HG03108 (cell line): ENCODE results near the gene ARHGEF28.

Experiments
- ATAC-seq: cut with Tn5 transposase; IDR thresholded peaks from one replicate; pipeline ENCODE4 v1.9.1; 2021; ENCODE audit warnings: moderate library complexity; ENCODE audit not compliant: unreplicated experiment

ARHGEF28 gene

DNA sequence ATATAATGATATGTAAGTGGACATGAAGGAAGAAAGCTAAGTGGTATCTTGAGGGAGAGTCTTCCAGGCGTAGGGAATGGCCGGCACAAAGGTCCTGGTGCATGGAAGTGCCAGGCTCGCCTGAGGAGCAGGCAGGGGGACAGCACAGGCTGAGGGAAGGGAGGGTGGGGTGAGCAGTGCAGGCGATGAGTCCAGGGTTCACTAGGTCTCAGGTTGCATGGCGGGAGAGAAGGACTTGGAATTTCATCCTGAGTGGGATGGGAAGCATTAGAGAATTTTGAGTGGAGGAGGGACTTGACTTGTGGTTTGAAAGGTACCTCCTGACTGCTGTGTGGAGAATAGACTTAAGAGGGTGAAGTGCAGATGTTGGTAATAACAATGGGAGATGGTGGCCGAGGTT, 268.9 kb downstream of the ARHGEF28 start:
- no peak for ATAC-seq

DNA sequence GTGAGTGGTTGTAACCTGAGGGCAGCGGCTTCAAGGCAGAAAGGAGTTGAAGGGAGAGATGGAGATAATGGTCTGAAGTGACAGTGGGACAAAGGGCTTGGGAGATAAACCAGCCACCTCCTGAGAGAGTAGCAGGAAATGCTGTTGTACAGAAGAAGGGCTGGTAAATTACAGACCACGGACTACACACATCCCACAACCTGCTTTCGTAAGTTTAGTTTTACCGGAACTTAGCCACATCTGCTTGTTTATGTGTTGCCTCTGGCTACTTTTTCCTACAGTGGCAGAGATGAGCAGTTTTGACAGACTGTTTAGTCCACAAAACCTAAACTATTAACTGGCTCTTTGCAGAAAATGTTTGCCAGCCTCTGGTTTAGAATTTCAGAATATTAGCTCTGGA, 269.5 kb downstream of the ARHGEF28 start:
- no peak for ATAC-seq

DNA sequence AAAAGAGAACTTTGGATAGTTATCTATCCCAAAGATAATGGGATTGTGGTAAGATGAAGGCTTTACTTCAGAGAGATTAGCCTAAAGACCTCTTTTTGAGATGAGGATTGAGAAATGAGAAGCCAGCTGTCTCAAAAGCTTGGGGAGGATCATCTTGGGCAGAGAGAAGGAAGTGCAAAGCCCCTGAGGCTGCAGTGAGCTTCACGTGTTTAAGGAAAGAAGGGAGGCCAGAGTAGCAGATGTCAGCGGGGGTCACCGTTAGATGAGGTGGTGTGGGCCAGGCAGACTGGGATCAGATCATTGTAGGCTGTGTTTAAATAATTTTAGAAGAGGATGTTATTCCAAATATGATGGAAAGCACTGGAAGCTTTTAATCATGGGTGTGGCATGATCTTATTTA, 270.1 kb downstream of the ARHGEF28 start:
- no peak for ATAC-seq

DNA sequence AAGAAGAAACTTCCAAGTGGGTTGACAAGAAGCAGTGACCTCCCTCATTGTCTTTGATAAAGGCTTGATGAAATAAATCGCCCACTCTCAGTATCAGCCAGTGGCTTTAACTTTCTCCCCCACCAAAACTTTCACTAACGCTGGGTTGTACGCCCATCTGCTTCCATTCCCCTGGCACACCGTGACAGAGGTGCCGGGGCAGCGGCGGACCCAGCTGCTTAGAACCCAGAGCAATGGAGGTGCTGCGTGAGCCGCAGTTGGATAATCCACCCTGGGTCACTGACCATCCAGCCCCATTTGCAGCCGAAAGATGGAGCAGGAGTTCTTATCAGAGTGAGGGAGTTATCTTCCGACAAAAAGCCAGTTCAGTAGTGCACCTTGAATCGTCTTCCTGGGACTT, 270.7 kb downstream of the ARHGEF28 start:
- ATAC-seq = no peak

DNA sequence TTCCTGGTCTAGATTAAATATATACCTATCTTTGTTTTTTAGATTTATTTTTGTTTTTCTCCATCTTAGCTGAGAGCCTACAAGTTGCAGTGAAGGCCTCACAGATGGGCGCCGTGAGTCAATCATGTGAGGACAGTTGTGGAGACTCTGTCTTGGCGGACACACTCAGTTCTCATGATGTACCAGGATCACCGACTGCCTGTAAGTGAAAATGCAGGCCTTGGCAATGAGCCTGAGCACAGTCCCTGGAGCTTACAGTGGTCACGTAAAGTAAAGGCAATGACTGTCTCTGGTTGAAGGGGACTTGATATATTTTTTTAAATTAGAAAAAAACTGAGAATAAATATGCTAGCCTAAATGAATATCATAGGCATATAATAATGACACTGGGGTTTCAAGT, 271.9 kb downstream of the ARHGEF28 start:
- ATAC-seq = no peak

DNA sequence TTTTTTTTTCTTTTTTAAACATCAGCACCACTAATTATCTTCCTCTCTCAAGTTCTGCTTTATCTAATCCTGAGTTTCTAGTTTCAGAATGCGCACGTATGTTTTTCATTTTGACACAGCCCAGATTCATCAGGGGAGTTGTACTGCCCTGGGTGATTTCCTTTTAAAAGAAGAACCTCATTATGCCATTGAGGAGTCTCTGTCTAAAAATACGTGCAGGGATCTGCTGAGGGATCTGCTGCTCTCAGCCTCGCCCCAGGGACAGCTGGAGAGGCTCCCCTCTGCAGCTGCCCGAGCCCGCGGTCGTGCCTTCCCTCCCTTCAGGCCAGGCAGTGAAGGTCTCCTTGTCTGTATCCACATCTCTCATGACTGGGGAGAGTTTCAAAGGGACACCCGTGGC, 273.1 kb downstream of the ARHGEF28 start:
- ATAC-seq = peak; percentile 85

DNA sequence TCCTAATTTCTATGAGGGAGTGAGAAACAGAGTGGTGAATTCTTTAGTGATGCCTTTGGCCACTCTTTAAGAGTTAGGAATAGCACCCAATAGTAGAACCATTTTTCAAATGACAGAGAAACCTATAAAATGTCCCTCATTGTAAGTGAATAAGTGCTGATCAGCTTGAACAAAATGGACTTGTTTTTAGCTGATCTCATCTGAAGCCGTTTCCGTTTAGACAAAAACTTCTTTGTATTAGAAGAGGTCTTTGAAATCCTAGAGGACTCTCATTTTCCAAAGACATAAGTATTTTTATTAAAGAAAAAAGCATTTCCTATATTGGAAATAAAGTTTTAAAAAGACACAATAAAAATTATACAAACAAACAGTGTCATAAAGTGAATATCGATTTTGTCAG, 273.9 kb downstream of the ARHGEF28 start:
- no peak for ATAC-seq

DNA sequence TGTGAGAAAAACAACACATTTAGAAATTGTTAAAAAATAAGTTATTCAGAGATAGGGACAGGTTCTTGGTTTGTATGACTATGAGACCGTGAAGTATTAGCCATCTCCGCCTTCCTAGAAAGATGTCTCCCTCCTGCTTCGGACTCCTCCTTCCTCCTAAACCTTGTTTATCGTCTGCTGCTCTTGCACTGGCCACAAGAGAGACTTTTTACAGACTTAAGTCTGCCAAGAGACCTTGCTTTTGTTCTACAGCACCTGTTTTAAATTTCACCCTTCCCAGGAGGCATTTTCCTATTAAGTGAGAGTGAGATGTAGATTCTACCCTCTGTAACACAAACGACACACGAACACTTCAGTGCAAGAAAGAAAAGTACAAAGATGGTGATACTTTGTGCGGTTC, 274.6 kb downstream of the ARHGEF28 start:
- ATAC-seq = no peak

DNA sequence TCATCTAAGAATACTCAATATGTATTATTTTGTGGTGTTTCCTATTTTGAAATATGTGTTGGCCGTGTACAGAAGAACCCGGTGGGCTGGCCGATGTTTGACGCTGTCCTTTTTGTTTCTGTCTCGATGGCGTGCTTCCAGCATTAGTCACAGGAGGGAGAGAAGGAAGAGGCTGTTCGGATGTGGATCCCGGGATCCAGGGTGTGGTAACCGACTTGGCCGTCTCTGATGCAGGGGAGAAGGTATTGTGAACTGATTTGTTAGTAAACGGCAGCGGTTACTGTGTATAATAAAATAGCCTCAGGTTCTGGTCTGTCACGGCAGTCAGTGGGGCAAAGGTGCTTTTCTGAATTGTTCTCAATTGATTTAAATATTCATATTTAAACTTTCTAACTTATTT, 275.0 kb downstream of the ARHGEF28 start:
- no peak for ATAC-seq

DNA sequence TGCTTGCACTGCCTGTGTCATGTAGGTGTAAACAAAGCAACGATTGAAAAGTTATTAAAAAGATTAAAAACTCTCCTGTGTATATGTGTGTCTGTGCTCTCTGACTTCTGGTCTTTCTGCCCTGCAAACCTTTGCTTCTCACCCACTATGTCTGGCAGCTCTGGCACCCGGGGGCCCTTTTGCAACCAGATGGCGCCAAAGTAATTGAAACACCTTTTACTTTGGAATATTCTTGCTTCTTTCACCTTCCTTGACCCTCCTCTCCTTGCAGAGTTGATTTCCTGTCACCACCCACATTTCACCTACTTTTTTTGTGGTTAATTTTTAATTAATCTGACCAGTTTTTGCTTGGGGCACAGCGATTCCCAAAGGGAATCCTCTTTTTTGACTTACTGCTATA, 275.5 kb downstream of the ARHGEF28 start:
- no peak for ATAC-seq

DNA sequence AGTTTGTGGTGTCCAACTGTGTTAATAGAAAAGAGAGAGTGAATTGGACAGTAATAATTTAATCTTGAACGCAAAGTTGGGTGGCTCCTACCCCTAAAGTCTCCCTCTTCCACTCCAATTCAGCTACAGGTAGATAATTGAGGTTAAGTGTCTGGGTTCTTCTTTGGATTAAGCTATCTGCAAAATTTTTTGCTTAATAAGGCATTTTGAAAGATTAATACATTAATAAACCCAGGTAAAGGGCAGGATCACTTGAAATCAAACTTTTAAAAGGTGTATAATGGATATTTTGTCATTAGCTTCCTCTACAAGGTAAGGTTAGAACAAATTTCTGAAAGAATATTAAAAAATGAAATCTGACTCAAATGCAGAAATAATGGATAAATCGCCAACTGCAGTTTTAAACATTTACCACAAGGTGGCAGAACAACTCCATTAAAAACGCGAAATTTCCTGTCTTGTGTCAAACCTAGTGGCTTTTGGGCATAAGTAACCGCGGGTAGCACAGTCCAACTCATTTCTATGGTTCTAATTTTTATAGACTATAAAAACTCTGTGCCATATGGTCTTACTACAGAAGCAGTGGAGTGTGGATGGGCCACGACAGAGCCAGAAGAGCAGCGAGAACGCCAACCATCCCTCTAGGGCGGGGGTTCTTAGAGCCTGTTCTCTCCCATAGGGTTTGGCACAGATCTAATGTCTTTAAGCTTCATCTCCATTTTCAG, 276.5 kb downstream of the ARHGEF28 start:
- no peak for ATAC-seq

DNA sequence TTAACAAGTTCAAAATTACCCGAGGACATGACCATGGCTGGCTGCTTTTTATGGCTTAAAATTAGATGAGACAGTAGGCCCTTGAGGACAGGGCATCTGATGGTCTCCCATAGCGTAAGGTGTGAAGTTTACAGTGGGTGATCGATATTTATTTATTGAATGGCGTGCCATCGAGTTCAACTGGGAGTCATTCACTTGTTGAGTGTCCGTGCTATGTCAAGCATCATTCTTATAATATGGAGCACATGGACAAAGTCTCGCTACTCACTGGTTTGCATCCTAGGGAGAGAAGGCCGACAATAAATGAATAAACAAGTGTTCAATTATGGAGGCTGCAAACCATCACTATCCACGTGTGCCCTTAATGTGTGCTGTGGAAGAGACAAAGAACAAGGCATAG, 277.2 kb downstream of the ARHGEF28 start:
- no peak for ATAC-seq

DNA sequence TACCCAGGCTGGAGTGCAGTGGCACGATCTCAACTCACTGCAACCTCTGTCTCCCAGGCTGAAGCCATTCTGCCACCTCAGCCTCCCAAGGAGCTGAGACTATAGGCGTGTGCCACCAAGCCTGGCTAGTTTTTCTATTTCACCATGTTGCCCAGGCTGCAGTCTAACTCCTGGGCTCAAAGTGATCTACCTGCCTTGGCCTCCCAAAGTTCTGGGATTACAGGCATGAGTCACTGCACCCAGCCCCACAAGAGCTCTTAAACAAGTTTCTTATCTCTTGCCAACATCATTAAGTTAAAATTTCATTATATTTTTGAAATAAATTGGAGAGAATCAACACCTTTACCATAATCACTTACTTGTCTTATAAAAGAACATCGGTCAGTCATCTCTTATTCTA, 280.3 kb downstream of the ARHGEF28 start:
- no peak for ATAC-seq

DNA sequence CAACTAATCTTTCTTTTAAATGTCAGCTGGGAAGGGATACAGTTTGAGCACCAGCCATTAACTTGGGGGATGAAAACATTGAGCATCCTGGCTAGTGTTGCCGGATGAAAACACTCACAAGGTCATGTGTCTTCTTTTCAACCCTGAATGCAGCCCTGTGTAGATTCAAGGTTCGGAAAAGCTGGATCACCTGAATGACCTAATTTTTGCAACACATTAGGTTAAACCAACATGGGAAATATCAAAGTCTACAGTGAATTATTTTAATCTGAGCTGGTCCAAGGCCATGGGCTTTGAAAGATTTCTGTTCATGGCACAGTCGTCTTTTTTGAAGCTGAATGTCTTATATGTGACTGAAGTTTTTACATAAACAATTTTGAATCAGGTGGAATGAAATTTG, 281.2 kb downstream of the ARHGEF28 start:
- no peak for ATAC-seq

DNA sequence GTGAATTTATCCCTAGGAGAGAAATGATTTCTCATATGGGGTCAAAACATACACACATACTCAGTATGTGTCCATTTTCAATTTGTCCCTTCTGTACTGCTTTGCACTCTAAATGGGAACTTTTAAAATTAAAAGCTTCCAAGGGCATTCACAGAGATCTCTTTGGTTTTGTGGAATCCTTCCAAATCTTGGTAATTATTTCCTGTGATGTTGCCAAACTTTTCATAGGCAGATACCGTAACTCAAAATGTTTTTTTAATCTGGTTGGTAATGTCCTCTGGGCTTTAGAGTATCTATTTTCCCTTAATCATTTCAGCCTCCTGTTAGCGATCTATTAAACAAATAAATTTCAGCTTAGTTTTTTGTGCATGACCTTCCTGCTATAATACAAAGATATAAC, 282.4 kb downstream of the ARHGEF28 start:
- no peak for ATAC-seq

DNA sequence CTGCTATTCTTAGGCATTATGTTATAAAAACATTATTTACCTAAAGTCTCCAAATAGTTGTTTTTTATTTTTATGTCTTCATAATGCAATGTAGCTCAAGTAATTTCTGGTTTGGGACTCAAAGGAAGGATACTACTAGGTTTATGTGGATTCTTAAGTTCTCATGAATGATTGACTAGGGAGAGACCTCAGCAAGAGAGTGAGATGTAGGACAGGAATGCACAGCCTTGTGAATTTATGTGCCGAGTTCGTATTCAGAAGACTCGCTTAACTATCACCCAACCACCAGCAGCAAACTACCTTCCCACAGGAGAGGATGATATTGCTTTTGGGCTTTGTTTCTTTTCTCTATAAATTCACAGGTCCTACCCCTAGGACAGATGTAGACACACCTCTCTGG, 282.9 kb downstream of the ARHGEF28 start:
- ATAC-seq = no peak

DNA sequence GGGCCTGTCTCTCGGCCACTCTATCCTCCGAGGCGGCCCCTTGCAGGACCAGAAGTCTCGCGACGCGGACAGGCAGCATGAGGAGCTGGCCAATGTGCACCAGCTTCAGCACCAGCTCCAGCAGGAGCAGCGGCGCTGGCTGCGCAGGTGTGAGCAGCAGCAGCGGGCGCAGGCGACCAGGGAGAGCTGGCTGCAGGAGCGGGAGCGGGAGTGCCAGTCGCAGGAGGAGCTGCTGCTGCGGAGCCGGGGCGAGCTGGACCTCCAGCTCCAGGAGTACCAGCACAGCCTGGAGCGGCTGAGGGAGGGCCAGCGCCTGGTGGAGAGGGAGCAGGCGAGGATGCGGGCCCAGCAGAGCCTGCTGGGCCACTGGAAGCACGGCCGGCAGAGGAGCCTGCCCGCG, 283.5 kb downstream of the ARHGEF28 start:
- ATAC-seq = no peak

DNA sequence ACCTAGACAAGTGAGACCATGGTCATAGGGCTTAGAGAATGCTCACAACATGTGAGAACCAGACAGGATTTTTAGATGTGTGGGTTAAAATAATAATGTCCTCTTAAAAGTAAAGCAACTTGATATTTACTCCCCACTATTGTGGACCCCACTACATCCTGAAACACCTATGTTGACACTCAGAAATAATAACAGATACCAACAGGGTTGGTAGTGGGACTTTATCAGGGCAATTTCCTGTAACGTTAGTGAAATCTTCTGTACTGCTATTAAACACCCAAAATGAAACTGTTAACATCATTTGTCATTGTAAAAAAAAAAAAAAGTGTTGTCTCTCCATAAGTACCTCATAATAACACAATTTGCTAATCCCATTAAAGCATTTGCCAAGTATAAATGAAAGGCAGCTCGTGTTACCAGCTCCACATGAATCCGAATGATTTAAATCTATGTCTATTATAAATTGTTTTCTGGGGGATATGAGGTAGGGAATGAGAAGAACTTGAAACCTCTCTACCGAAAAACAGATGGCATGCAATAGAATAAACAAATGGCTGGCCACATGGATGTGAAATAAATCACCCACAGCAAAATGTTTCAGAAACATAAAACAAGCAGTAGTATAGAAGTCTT, 285.9 kb downstream of the ARHGEF28 start:
- ATAC-seq = no peak

DNA sequence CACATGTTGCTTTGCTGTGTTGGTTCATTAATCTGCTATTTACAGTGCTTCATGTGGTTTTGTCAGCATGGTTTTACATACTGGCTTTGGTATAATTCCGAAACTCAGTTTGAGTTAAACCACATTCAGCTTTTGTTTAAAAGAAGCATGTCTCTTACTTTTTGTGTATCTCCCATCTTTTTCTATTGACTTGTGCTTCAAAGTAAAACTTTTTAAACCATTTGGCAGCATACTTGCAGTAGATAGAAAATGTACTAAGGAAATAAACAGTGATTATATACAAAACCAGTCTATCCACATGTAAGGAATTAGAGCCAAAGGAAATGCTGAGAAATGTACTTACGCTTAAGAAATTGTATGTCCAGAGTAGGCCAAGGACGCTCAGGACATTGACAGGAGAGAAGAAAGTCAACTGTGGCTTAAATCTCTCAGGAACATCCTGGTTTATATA, 286.9 kb downstream of the ARHGEF28 start:
- ATAC-seq = no peak

DNA sequence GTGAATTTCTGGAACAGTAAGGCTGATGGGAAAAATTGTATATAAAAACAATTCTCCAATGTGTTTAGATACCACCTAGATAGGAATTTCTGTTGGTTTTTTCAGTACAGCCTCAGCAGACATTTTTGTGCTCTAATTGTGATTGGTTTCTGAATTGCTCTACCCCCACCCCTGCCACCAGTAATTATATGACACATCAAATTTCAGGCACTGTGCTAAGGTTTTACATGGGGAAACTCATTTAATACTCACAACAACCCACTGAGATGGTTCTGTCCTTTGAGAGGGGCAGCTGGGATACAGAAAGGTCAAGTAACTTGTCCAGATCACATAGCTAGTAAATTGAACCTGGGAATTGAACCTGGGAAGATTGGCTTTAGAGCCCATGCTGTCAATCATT, 288.0 kb downstream of the ARHGEF28 start:
- ATAC-seq = no peak

DNA sequence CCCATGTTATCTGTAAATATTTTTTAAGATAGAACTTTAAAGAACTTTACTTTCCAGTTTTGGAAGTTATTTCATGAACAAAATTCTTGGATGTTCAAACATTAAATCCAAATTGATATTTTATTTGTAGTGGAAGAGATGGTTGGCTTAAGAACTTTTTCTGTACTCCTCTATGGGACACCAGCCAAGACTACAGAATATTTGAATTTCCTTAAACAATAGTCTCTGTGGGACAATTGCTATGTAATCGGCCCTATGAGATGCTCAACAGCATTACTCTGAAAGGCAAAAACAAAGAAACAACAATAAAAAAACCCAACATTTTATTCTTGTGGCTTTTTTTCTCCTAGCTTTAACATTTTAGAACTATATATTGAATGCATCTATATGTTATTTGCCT, 289.3 kb downstream of the ARHGEF28 start:
- no peak for ATAC-seq

DNA sequence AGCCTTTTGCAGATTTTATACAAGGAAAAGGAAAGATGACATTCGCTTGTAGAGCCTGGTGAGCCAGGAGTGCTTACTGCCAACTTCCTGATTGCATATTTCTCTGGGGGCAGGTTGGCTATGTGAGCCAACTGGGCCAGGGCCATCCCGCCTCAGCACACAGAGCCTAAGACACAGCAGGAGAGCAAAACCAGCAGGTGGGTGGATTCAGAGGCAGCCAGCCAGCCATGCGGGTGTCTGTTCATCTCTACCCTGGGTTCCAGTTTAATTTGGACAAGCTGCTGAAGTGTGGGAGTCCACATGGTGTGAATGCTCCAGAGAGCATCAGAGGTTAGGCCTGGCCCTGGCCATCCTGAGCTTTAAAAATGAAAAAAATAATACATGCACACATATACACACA, 291.4 kb downstream of the ARHGEF28 start:
- no peak for ATAC-seq

DNA sequence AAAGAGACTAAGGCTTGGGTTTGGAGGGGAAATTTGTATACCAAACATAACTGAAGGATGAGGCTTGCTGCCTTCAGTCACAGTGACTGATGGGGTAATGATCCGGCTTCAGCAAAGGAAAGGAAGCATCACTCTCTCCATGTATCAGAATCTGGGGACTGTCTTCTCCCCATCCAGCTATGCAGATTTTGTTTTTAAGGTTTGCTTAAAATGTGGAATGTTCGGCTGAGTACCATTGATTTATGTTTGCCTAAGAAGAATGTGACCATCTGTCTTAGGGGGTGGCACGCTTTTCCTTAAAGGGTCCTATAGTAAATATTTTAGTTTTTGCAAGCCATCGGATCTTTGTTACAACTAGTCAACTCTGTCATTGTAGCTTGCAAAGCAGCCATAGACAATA, 291.9 kb downstream of the ARHGEF28 start:
- ATAC-seq = no peak
